Neural crest cell (in vitro differentiated cells): Measurements from ENCODE around the gene DERL3. TPM values are rescaled to one million over a fixed set of nuclear protein-coding genes. Genes with fewer than 3 reads are reported as not detected.

Source experiments
- DNase-seq: peaks from one replicate; pipeline ENCODE4 v3.0.0; 2021; ENCODE audit warnings: low read depth, mixed read lengths, low spot score
- H3K27ac Mint-ChIP-seq: one replicate; pipeline ENCODE4 v1.8.0; 2021; ENCODE audit warnings: mild to moderate bottlenecking, mixed read lengths; ENCODE audit not compliant: unreplicated experiment
- H3K27me3 Mint-ChIP-seq: 2 replicates; pipeline ENCODE4 v1.8.0; 2021; ENCODE audit warnings: low read depth, mild to moderate bottlenecking, mixed read lengths
- H3K36me3 Mint-ChIP-seq: 2 replicates; pipeline ENCODE4 v1.8.0; 2021; ENCODE audit warnings: low read depth, mild to moderate bottlenecking, mixed read lengths
- H3K4me1 Mint-ChIP-seq: 2 replicates; pipeline ENCODE4 v1.8.0; 2021; ENCODE audit warnings: mixed read lengths
- H3K4me3 Mint-ChIP-seq: one replicate; pipeline ENCODE4 v1.8.0; 2021; ENCODE audit warnings: mild to moderate bottlenecking, mixed read lengths
- H3K9me3 Mint-ChIP-seq: 2 replicates; pipeline ENCODE4 v1.8.0; 2021; ENCODE audit warnings: mixed read lengths
- total RNA-seq: library from RNA; stranded (reverse); gene quantifications from 2 replicates; pipeline ENCODE4 v1.2.1, GENCODE V29; 2021
- TF ChIP-seq, protein P1 (sequence below): fragments of 200-600 bp; sonication (generic); conservative IDR thresholded peaks from 2 replicates; pipeline ENCODE4 v1.5.0; 2021; ENCODE audit warnings: antibody characterized with exemption, mild to moderate bottlenecking

The DERL3 gene
- total RNA-seq, 1 donor from 2014 or later, result 5.7 TPM

DNA sequence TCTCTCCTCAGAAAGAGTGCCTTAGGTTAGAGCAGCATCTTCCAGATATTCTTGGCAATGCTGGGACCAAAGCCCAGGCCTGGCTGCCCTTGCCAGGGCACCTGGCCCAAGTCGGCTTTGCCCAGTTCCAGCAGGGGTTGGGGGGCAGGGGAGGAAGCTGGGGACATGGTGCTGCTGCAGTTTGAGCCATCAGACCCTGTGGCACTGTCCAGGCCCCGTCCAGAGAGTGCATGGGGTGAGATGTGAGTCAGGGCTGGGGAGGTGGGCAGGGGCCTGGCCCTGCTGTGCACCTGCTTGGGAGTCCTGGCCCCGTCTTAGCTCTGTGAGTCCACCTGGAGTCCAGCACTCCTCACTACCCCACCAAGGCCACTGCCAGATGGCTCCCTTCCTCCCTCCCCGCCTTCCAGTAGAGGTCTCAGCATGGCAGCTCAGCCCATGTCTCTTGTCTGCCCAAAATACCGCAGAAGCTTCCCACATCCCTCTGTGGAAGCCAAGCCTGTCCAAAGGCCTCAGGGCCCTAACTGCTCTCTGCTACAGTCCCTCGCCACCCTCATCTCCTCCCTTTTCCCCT, 16.6 kb downstream of the DERL3 start:
- H3K4me3 Mint-ChIP-seq, result peak overlapping the region; percentile 34
- no peak overlapping the region for H3K27ac Mint-ChIP-seq
- H3K27me3 Mint-ChIP-seq, result no peaks in the 10 kb centered on the region
- no peak for DNase-seq
- H3K9me3 Mint-ChIP-seq, result no peaks in the 10 kb centered on the region
- TF ChIP-seq, protein P1, sequence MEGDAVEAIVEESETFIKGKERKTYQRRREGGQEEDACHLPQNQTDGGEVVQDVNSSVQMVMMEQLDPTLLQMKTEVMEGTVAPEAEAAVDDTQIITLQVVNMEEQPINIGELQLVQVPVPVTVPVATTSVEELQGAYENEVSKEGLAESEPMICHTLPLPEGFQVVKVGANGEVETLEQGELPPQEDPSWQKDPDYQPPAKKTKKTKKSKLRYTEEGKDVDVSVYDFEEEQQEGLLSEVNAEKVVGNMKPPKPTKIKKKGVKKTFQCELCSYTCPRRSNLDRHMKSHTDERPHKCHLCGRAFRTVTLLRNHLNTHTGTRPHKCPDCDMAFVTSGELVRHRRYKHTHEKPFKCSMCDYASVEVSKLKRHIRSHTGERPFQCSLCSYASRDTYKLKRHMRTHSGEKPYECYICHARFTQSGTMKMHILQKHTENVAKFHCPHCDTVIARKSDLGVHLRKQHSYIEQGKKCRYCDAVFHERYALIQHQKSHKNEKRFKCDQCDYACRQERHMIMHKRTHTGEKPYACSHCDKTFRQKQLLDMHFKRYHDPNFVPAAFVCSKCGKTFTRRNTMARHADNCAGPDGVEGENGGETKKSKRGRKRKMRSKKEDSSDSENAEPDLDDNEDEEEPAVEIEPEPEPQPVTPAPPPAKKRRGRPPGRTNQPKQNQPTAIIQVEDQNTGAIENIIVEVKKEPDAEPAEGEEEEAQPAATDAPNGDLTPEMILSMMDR, result no peak
- H3K4me1 Mint-ChIP-seq, result no peaks in the 10 kb centered on the region
- H3K36me3 Mint-ChIP-seq, result peaks cover 27% of the 10 kb centered on the region

DNA sequence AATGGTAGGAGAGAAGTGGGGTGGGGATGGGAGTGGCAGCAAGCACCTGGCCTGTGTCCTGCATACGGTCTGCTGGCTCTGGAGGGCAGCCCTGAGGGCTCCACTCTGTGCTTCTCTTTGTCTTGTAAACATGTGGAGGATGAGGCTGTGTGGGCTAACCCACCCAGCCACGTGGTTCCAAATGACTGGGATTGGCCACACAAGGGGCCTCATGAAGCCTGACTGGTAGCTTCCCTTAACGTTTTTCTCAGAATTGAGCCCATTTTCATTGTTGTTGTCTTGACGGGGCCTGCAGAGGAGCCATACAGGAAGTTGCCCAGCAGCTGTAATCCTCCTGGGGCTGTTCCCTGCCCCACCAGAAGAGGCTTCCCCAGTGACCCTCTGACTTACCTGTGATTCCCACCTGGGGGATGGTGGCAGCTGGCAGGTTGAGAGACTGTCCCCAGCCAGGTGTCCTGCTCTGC, 18.0 kb downstream of the DERL3 start:
- DNase-seq, result no peak
- peaks cover 28% of the 10 kb centered on the region for H3K36me3 Mint-ChIP-seq
- no peak overlapping the region for H3K4me3 Mint-ChIP-seq
- no peaks in the 10 kb centered on the region for H3K4me1 Mint-ChIP-seq
- H3K27ac Mint-ChIP-seq, result no peak overlapping the region
- TF ChIP-seq, protein P1, result no peak
- no peaks in the 10 kb centered on the region for H3K9me3 Mint-ChIP-seq
- no peaks in the 10 kb centered on the region for H3K27me3 Mint-ChIP-seq

DNA sequence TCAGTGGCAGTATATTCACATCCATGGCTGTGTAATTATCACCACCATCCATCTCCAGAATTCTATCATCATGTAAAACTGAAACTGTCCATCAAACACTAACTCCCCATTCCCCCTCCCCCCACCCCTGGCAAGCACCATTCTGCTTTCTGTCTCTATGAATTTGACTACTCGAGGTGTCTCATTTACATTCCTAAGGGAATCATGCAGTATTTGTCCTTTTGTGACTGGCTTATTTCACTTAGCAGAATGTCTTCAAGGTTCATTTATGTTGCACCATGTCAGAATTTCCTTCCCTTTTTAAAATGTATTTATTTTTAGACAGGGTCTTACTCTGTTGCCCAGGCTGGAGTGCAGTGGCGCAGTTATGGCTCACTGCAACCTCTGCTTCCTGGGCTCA, 20.3 kb downstream of the DERL3 start:
- H3K4me1 Mint-ChIP-seq, result no peaks in the 10 kb centered on the region
- no peaks in the 10 kb centered on the region for H3K9me3 Mint-ChIP-seq
- peaks cover 30% of the 10 kb centered on the region for H3K36me3 Mint-ChIP-seq

DNA sequence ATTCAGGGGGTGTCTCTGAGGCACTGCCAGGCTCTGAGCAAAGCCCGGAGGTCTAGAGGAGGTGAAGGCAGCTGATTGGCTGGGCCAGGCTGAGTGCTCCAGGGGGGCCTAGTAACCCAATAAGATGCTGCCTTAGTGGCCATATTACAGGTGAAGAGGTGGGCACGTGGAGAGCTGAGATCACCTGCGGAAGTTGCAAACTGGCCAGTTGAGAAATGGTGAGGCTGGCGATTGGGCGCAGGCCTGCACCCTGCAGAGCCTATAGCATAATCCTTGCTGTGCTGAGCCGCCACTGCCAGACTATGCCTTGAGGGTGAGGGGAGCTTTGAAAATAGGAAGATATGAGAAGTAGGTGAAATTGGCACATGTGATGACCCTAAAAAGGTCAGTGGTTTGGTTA, 21.7 kb downstream of the DERL3 start:
- Mint-ChIP-seq H3K27me3 (no peaks in the 10 kb centered on the region), H3K36me3 (peaks cover 36% of the 10 kb centered on the region), H3K4me3 (no peak overlapping the region), H3K4me1 (no peaks in the 10 kb centered on the region), H3K27ac (no peak overlapping the region), H3K9me3 (no peaks in the 10 kb centered on the region)
- TF ChIP-seq, protein P1, result no peak
- no peak for DNase-seq

More for the DNA sequence above, 20.3 kb downstream of the DERL3 start:
- Mint-ChIP-seq H3K27me3 (no peaks in the 10 kb centered on the region), H3K27ac (no peak overlapping the region), H3K4me3 (no peak overlapping the region)
- TF ChIP-seq, protein P1, result no peak
- DNase-seq, result no peak

DNA sequence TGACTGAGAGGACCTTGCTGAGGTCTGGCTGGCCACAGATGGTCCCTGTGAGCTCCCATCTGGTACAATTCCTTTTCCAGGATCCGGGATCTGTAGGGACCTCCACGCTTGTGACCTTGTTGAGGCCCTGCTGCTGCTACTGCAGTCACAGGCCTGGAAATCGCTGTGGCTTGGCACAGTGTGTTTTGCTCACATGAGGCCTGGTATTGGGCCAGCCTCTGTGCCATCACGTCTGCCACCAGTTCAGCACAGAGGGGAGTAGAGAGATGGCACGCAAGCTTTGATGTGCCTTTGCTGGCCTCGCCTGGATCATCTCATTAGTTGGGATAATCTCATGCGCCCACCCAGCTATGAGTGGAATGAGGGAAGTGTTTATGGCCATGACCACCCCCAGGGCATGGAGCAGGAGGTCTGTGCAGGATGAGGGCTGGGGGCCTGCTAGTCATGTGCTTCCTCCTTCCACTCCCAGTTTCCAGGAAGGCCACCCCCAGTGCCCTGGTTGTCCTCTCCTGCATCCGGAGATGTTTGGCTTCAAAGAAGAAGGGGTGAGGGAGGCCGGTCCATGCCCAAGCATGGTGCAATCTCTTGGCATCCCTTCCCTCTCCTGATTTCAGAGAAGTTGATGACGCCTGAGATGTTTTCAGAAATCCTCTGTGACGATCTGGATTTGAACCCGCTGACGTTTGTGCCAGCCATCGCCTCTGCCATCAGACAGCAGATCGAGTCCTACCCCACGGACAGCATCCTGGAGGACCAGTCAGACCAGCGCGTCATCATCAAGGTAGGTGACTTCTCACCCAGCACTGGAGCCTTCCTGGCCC, 22.4 kb downstream of the DERL3 start:
- H3K27me3 Mint-ChIP-seq, result no peaks in the 10 kb centered on the region
- no peak overlapping the region for H3K4me3 Mint-ChIP-seq
- no peak overlapping the region for H3K27ac Mint-ChIP-seq
- no peaks in the 10 kb centered on the region for H3K4me1 Mint-ChIP-seq
- no peak for DNase-seq
- peaks cover 38% of the 10 kb centered on the region for H3K36me3 Mint-ChIP-seq
- no peaks in the 10 kb centered on the region for H3K9me3 Mint-ChIP-seq
- TF ChIP-seq, protein P1, result no peak
